NT2/D1 (cell line): ENCODE data around the gene RBSN.

Source experiments
- YY1 ChIP-seq: IDR thresholded peaks from 2 replicates; pipeline ENCODE4 v1.6.1; 2011; ENCODE audit not compliant: insufficient read length, insufficient read depth
- ZNF274 ChIP-seq: IDR thresholded peaks from 2 replicates; pipeline ENCODE4 v1.6.1; 2011; ENCODE audit warnings: mild to moderate bottlenecking, low read depth, low read length

DNA sequence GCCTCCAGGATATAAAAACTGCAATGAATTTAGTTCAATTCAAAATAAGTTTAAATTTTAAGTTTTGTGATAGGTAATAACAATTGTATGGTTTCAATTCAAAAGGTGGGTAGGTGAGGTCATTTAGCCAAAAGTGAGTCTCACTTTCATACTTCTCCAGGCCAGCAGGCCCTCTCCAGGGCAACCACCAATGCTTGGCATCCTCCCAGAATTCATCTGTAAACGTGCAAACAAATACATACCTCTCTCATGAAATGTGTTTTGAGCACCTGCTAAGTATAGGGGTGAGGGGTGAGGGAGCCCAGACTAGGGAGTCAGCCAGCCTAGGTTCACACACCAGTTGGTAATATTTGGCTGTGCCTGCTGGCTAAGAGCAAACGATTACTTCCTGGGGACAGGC, 22.0 kb upstream of the RBSN start:
- TF ChIP-seq YY1 (no peak), ZNF274 (no peak)
